HEK293 (cell line): ENCODE data around the gene ILDR1.
"Not testable (repeated sequence)": the region's sequence is repeated elsewhere in the genome, so short reads cannot be mapped to it uniquely, and the experiment has no call there.

Experiments used
- CTCF ChIA-PET: fragments of 350-600 bp; formaldehyde crosslinking; extraction: SDS; loops from one replicate; lab custom pipeline; 2021; ENCODE audit warnings: antibody characterized with exemption; lab: Yijun Ruan, JAX
- POLR2A ChIA-PET: fragments of 300-600 bp; formaldehyde crosslinking; extraction: SDS; loops from one replicate; lab custom pipeline; 2020; ENCODE audit warnings: antibody characterized with exemption, inconsistent platforms; lab: Yijun Ruan, JAX
- H3K27ac ChIP-seq: fragments of 200-500 bp; sonication (Bioruptor generic); 2 replicates; pipeline ENCODE4 v1.5.1; 2014; ENCODE audit warnings: low read depth, low read length, control low read depth, inconsistent platforms; ENCODE audit errors: extremely low read depth
- H3K36me3 ChIP-seq, 2 experiments: fragments of 200-500 bp in 1 of 2; sonication (Bioruptor generic) in 1 of 2; 1 replicate in 1 of 2; 2 replicates in 1 of 2; pipeline ENCODE4 v1.5.1; 2014 to 2017; ENCODE audit warnings: inconsistent platforms in 2 of 2, low read length in 2 of 2; ENCODE audit not compliant: control insufficient read depth in 2 of 2, insufficient read depth in 1 of 2
- H3K4me1 ChIP-seq: fragments of 200-500 bp; sonication (Bioruptor generic); 2 replicates; pipeline ENCODE4 v1.5.1; 2014; ENCODE audit warnings: mild to moderate bottlenecking, low read length, inconsistent platforms; ENCODE audit not compliant: control insufficient read depth, insufficient read depth
- H3K4me3 ChIP-seq: 2 replicates; pipeline ENCODE4 v1.5.1; 2011; ENCODE audit warnings: low read depth, mild to moderate bottlenecking, control low read depth, low read length, moderate library complexity
- H3K9me3 ChIP-seq: fragments of 200-500 bp; sonication (Bioruptor generic); 2 replicates; pipeline ENCODE4 v1.5.1; 2014; ENCODE audit warnings: low read depth, low read length, inconsistent platforms; ENCODE audit not compliant: control insufficient read depth, insufficient read depth

The ILDR1 gene

DNA sequence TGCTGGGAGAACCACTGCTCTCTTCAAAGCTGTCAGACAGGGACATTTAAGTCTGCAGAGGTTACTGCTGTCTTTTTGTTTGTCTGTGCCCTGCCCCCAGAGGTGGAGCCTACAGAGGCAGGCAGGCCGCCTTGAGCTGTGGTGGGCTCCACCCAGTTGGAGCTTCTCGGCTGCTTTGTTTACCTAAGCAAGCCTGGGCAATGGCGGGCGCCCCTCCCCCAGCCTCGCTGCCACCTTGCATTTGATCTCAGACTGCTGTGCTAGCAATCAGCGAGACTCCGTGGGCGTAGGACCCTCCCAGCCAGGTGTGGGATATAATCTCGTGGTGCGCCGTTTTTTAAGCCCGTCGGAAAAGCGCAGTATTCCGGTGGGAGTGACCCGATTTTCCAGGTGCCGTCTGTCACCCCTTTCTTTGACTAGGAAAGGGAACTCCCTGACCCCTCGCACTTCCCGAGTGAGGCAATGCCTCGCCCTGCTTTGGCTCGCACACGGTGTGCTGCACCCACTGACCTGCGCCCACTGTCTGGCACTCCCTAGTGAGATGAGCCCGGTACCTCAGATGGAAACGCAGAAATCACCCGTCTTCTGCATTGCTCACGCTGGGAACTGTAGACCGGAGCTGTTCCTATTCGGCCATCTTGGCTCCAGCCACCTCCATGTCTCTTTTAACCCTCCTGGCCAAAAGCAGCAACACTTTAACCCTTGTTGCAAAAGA lies 83.7 kb downstream of the ILDR1 start:
- H3K27ac ChIP-seq, H3K9me3 ChIP-seq, POLR2A ChIA-PET, H3K4me3 ChIP-seq, H3K36me3 ChIP-seq, H3K4me1 ChIP-seq, CTCF ChIA-PET: not testable (repeated sequence)
